ENCODE data around the gene MAGEA8.
"Not testable (repeated sequence)": the region's sequence is repeated elsewhere in the genome, so short reads cannot be mapped to it uniquely, and the experiment has no call there.

MAGEA8 gene

GRCh38 chrX:149903889-149904748 is 23.1 kb downstream of the MAGEA8 start:
- DNase-seq (ENCODE audit: low read depth in 3 of 3, low spot score in 1 of 3): no peak

GRCh38 chrX:149908308-149908707 is 27.3 kb downstream of the MAGEA8 start:
- DNase-seq (ENCODE audit: low read depth in 3 of 3, low spot score in 1 of 3): no peak

GRCh38 chrX:149908727-149909126 is 27.7 kb downstream of the MAGEA8 start:
- no peak for DNase-seq (ENCODE audit: low read depth in 3 of 3, low spot score in 1 of 3)

GRCh38 chrX:149909324-149910177 is 28.6 kb downstream of the MAGEA8 start:
- no peak for DNase-seq (ENCODE audit: low read depth in 3 of 3, low spot score in 1 of 3)

- no peak for DNase-seq (ENCODE audit: low read depth in 3 of 3, low spot score in 1 of 3)
Observed at GRCh38 chrX:149910178-149910695, 29.3 kb downstream of the MAGEA8 start.

GRCh38 chrX:149916745-149917392 is 35.9 kb downstream of the MAGEA8 start:
- DNase-seq (ENCODE audit: low read depth in 3 of 3, low spot score in 1 of 3): no peak

- not testable (repeated sequence) for DNase-seq (ENCODE audit: low read depth in 3 of 3, low spot score in 1 of 3)
Observed at GRCh38 chrX:149923836-149924235, 42.9 kb downstream of the MAGEA8 start.

- not testable (repeated sequence) for DNase-seq (ENCODE audit: low read depth in 3 of 3, low spot score in 1 of 3)
Observed at GRCh38 chrX:149924434-149924833, 43.5 kb downstream of the MAGEA8 start.

- not testable (repeated sequence) for DNase-seq (ENCODE audit: low read depth in 3 of 3, low spot score in 1 of 3)
Observed at GRCh38 chrX:149927245-149927963, 46.4 kb downstream of the MAGEA8 start.

- DNase-seq (ENCODE audit: low read depth in 3 of 3, low spot score in 1 of 3): not testable (repeated sequence)
Observed at GRCh38 chrX:149927964-149928258, 46.9 kb downstream of the MAGEA8 start.

GRCh38 chrX:149928635-149929034 is 47.7 kb downstream of the MAGEA8 start:
- DNase-seq (ENCODE audit: low read depth in 3 of 3, low spot score in 1 of 3): not testable (repeated sequence)

- DNase-seq (ENCODE audit: low read depth in 3 of 3, low spot score in 1 of 3): not testable (repeated sequence)
Observed at GRCh38 chrX:149929400-149929799, 48.4 kb downstream of the MAGEA8 start, which contains the start of gene HSFX4. Gene HSFX4, plus strand, starts transcription at chrX:149929573. Its CDS starts 72 bp downstream, at chrX:149929645.

GRCh38 chrX:149931355-149931754 is 50.4 kb downstream of the MAGEA8 start:
- not testable (repeated sequence) for DNase-seq (ENCODE audit: low read depth in 3 of 3, low spot score in 1 of 3)

GRCh38 chrX:149932150-149932549 is 51.2 kb downstream of the MAGEA8 start:
- not testable (repeated sequence) for DNase-seq (ENCODE audit: low read depth in 3 of 3, low spot score in 1 of 3)

GRCh38 chrX:149932970-149933369 is 52.0 kb downstream of the MAGEA8 start:
- not testable (repeated sequence) for DNase-seq (ENCODE audit: low read depth in 3 of 3, low spot score in 1 of 3)

GRCh38 chrX:149933547-149933946 is 52.6 kb downstream of the MAGEA8 start:
- not testable (repeated sequence) for DNase-seq (ENCODE audit: low read depth in 3 of 3, low spot score in 1 of 3)

Data from stimulated activated CD4-positive, alpha-beta T cell treated with anti-CD3 and anti-CD28 coated beads, TNF-alpha, amount 100 ng/mL, for 1 hour (primary cell).